HG02678 (cell line): ENCODE results near the gene ATXN1.
"Not testable (repeated sequence)": the region's sequence is repeated elsewhere in the genome, so short reads cannot be mapped to it uniquely, and the experiment has no call there.

Experiments
- ATAC-seq: cut with Tn5 transposase; IDR thresholded peaks from one replicate; pipeline ENCODE4 v1.9.1; 2021; ENCODE audit warnings: mild to moderate bottlenecking, moderate library complexity; ENCODE audit not compliant: unreplicated experiment

The ATXN1 gene

DNA sequence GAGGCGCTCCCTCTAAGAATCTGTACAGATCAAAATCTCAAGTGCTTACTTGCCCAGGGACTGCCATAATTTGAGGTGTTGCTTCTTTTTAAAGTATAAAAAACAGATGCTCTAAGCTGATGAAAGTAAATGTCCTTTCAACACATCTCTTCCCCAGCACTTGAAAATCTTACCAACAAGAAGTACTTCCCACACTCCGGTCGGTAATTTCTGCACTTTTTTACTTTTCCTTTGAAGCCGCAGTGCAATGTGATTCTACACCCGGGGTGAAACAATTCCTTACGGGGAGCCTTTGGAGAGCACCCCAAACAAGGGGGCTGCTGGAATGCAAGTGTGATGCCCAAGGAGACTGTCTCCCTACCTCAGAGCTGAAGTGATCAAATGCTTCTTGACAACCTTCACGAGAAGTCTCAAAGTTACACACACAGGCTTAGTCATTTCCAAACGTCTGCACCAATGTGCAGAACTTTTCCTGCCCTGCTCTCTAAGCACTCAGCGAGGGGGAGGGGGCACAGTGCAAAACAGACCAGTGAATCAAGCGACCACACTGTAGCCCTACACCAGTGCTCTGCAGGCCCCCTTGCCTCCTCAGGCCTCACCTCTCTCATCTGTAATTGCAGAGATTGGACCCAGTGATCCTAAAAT lies 56.7 kb downstream of the ATXN1 start:
- no peak for ATAC-seq

GRCh38 chr6:16702627-16703378 lies 58.5 kb downstream of the ATXN1 start:
- not testable (repeated sequence) for ATAC-seq

- no peak for ATAC-seq
Observed at GRCh38 chr6:16700916-16701234, 60.4 kb downstream of the ATXN1 start.

DNA sequence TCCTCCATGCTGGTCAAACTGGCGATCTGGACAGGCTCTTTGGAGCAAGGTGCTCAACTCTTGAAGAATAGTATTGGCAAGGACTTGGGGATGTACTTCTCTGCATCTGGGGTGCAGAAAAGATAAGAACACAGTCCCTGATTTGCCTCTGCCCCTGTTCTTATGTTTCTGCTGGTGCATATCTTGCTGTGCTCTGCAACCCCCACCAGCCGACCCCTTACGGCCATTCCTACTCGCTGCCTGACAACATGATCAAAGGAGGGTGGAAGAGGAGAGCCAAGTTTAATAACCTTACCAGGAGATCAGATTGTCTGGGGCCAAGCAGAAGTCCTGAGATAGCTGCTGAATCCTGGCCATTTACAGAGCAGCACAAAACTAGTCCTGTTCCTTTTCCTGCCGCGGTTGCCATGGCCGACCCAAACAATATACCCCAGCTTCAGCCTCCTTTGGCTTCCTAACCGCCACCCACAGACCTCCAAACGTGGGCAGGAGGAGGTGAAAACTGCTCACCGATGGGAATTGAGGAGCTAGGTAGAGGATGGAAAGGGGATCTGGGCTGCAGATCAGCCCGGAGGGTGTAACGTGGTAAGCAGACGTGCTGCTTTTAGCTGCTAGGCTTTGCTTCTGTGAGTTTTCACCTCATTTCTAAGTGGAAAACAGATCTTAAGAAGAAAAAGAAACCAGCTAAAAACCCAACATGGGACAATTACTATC lies 60.9 kb downstream of the ATXN1 start:
- no peak for ATAC-seq

DNA sequence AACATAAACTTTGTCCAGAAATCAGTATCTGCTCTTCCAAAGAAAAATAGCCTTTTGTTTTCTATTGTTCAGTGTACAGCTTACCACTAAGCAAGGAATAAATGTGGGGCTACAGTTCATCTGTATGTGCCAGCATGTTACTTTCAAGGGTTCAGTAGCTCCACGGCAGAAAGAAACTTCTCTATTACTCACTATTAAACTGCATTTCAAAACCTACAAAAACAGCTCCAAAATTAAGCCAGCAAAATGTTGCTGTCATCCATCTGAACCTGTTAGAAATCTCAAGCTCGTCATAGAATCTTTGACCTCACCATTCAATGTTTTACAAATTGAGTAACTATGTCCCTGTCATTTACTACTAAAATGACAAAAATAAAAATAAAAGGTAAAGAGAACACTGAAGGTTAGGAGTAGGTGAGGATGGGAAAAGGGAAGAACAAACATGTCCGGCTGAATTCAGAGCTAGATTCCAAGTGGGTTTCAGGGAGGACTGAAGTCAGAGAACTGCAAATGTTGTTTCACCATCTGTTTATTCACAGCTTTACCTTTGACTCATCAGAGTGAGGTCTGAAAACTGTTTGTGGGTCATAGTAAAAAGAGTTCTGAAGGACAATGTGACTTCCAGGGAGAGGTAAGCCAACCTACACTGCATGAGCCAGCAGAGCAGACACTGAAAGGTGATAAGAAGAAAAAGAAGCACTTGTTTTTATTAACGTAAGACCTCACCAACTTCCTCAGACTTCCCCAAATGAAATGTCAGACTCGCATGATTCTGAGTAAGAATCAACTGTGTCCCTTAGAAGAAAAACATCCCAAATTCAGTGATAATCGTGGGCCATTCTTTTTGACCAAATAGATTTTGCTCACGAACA lies 62.0 kb downstream of the ATXN1 start:
- ATAC-seq, result no peak

DNA sequence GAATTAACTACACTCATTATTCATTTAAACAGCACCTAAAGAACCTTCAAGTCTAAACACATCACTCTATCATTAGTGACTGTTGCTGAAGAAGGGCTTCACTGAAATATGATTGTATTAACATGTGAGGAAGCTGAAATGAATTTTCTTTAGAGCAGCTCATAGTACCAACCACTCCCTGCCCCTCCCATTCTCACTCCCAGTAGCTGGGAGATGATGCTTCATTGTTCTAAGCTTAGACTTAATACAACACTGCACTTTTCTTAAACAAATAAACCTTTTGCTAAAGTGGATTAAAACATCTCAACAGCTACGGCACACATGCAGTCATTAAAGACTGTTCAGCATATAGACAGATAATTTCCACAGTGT lies 63.1 kb downstream of the ATXN1 start:
- no peak for ATAC-seq

DNA sequence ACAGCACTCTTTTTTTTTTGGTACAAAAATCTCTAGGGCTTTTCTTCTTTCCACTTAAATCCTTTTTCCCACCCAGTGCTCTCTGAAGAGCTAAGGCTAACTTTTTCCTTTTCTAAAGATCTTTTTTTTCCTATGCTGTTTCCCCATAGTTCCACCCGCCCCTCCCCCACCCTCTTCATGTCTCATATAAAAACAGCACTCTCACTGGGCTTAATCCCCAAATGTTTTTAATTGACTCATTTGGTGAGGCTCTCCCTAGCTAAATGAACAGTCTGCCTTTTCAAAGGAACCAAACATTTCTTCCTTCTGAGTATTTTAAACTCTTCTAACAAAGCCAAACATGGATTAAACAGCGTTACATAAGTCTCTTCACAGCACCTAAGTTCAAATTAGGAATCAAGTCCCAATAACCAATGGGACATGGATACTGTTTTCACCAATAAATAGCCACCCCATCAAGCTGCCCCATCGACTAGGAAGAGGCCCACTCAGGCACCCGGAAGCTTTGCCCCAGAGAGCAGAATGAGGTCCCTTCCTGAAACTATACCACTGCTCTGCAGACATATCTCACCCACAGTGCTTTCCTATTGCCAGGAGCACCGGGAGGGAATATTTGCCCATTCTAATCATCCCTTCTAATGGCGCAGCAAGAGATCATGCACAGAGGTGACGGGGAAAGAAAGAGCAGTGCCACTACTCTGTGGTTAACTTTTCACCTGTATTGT lies 63.7 kb downstream of the ATXN1 start:
- no peak for ATAC-seq

GRCh38 chr6:16696496-16696895 lies 64.8 kb downstream of the ATXN1 start:
- no peak for ATAC-seq

DNA sequence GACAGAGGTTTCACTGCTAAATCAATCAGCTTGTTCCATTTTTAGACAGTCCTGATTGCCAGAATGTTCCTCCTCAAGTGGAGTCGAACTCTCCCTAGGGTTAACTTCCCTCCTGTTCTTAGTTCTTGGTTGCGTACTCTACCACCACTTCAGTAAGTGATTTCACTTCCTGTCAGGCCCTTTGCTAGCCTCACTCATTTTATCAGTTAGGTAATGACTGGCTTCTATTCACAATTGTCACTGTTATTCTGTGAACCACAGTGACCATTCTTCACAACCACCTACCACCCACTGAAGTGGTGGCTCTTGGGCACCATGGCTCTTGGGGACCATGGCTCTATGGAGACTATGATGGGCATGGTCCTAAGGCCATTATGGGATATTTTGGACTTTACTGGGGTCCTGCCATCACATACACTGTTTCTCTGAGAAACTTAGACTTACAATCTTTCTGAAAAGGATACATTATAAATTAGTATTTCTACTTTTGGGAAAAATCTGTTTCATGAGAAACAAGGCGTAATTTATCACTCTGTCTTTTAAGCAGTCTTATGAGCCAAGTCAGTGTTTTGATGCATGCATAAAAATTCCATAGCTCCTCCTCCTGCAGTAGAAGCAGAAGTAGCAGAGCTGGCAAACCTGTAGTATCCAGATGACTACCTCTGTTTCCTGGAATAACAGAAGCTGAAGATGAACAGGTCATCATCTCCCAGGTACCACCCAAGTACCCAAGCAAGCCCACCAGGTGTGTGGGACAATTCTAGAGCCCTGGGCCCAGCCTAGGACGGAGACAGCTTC lies 66.3 kb downstream of the ATXN1 start:
- peak; percentile 54 for ATAC-seq

- ATAC-seq, result no peak
Observed at GRCh38 chr6:16691324-16691723, 69.9 kb downstream of the ATXN1 start.

- ATAC-seq, result peak; percentile 83
Observed at GRCh38 chr6:16690608-16691142, 70.6 kb downstream of the ATXN1 start.

- ATAC-seq, result no peak
Observed at GRCh38 chr6:16689788-16690607, 71.3 kb downstream of the ATXN1 start.

DNA sequence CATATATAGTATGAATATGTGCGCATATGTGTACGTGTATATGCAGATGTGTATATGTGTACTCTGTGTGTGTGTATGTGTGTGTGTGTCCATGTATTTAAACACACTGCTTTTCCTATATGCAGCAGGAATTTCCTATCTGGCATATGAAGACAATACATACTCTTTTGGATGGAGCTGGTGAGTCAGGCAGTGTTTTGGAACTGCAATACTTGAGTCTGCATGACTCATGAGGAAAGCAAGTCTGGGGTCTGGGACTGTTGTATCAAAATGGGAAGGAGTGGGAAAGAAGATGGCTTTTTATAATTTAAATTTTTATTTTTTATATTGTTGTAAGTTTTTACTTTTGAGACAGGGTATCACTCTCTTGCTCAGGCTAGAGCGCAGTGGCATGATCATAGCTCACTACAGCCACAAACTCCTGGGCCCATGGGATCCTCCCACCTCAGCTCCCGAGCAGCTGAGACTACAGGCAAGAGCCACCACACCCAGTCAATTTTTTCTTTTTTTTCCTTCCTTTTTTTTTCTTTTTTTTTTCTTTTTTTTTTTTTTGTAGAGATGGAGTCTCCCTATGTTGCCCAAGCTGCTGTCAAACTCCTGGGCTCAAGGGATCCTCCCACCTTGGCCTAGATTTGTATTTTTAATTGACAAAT lies 72.2 kb downstream of the ATXN1 start:
- no peak for ATAC-seq

- ATAC-seq, result no peak
Observed at GRCh38 chr6:16688436-16688835, 72.8 kb downstream of the ATXN1 start.

DNA sequence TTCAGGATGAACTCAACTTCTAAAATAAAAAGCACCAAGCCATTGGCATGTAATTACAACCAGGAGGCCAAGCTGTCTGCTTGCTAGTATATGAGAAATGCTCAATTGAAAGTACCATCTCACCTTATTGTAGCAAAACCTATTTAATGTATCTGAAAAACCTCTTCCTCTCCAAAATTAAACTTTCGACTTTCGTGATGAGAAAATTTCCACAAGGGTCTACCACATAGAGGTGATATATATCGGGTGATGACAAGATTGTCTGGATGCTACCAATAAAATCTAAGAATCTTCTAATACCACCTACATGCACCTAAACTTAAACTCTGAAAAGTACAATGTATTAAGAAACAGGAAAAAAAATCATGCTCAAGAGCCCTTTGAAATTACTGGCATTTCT lies 74.2 kb downstream of the ATXN1 start:
- ATAC-seq, result no peak

GRCh38 chr6:16684896-16685554 lies 76.2 kb downstream of the ATXN1 start:
- peak; percentile 57 for ATAC-seq

GRCh38 chr6:16684195-16684689 lies 77.0 kb downstream of the ATXN1 start:
- no peak for ATAC-seq
